AG04449 (cell line): Measurements from ENCODE around the gene PRELID3B.

Source experiments
- CTCF ChIA-PET: fragments of 350-600 bp; formaldehyde crosslinking; extraction: SDS; loops from one replicate; lab custom pipeline; 2021; ENCODE audit warnings: antibody characterized with exemption; lab: Yijun Ruan, JAX
- POLR2A ChIA-PET: fragments of 400-600, 350-600 bp; formaldehyde crosslinking; extraction: SDS; loops from one replicate; lab custom pipeline; 2020; ENCODE audit warnings: antibody characterized with exemption, inconsistent platforms; lab: Yijun Ruan, JAX
- DNase-seq: peaks from one replicate; pipeline ENCODE4 v3.0.0-alpha.2; 2010; ENCODE audit warnings: low read depth, low spot score
- H3K4me3 ChIP-seq: 2 replicates; pipeline ENCODE4 v1.5.1; 2011; ENCODE audit warnings: low read depth, mild to moderate bottlenecking, control low read depth, low read length
- TF ChIP-seq, protein P1 (sequence below): IDR thresholded peaks from one replicate; pipeline ENCODE4 v1.5.1; 2011; ENCODE audit warnings: mild to moderate bottlenecking, moderate library complexity, low read length, control low read depth, inconsistent platforms; ENCODE audit not compliant: insufficient read depth; ENCODE audit errors: missing control alignments

Gene PRELID3B

DNA sequence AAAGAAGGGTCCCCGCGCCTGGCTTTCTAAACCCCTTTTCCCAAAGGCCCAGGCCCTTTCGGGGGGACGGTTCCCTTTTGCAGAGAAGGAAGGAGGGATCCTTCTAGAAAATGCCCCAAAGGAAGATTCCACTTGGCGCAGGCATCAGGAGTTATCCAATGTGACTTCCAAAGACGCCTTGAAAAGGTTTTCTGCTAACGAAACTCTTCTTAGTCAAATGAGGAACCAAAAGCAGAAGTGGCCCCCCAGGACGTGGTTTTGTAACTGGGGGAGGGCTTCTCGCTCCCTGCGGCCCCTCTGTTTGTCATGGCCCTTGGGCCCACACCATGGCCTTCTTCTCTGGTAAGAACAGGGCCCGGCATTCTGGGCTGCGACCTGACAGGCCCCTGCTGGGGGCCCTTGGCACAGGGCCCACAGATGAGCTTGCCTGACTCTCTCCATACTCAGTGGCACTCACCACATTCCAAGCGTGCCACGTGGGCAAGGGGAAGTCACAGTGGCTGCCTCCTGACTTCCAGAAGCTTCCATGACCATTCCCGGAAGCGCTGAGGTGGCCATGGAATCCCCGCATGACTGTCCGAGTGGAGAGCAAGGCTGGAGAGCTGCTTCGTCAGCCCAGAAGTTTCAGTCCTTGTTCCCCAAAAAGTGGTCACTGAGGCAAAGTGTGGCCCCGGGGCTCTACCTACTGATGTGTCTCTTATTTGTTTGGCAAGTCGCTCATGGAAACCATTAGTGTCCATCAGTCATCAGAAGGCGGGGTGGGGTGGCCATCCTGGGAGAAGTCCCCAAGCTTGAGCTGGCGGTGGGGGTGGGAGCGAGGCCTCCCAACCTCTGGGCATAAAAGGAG is 34.7 kb downstream of the PRELID3B start:
- no peak for DNase-seq
- ChIA-PET POLR2A (no interaction called here), CTCF (interaction anchor here (1.6 to 1.7 kb wide), 2 partner anchors 23 to 25 kb away, joined by 3 to 4 read pairs; partner anchors contain the start of gene ATP5F1E)
- TF ChIP-seq, protein P1, sequence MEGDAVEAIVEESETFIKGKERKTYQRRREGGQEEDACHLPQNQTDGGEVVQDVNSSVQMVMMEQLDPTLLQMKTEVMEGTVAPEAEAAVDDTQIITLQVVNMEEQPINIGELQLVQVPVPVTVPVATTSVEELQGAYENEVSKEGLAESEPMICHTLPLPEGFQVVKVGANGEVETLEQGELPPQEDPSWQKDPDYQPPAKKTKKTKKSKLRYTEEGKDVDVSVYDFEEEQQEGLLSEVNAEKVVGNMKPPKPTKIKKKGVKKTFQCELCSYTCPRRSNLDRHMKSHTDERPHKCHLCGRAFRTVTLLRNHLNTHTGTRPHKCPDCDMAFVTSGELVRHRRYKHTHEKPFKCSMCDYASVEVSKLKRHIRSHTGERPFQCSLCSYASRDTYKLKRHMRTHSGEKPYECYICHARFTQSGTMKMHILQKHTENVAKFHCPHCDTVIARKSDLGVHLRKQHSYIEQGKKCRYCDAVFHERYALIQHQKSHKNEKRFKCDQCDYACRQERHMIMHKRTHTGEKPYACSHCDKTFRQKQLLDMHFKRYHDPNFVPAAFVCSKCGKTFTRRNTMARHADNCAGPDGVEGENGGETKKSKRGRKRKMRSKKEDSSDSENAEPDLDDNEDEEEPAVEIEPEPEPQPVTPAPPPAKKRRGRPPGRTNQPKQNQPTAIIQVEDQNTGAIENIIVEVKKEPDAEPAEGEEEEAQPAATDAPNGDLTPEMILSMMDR: no peak
- H3K4me3 ChIP-seq: peak overlapping the region; percentile 69; the same call in 1 of the 2 replicates

DNA sequence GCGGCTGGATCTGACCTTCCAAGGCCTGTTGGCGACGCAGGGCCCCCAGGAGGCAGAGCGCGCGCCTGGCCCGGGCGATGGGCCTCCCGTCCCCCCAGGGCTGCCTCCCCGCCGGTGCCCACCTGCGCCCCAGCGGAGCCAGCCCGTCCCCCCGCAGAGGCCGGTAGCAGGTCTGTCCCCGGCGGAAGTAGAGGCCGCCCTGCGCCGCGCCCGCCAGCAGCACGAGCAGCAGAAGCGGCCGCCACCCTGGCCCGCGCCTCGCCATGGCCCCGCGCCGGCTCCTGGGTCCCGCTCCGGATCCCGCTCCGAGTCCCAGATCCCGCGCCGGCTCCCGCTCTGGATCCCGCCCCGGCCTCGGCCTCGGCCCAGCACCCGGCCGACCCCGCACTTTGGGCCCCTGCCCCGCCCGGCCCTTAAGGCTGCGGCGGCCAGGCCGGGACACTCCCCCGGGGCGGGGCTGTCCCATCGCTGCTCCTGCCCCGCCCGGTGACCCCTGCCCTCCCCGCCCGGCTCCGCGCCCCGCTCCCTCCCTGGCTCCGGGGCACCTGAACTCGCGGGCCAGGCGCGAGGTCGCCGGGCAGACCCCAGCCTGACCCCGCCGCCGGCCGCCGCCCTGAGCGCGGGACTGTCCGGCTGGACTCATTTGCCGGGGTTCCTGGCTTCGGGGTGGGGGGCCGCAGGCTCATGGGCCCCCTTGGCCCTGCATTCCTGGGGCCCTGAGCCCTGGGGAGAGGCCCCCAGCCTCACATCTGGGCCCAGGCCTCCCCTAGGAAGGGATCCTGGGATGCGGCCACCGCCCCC is 35.5 kb downstream of the PRELID3B start, which contains the start of gene CTSZ:
Gene CTSZ, minus strand, starts transcription at position 391 of the 801 bp plus-strand sequence. Its CDS starts 126 bp downstream, at position 265.
- ChIA-PET POLR2A (no interaction called here), CTCF (no interaction called here)
- no peak for DNase-seq
- peak within 1 kb of the TSS; percentile 69 for H3K4me3 ChIP-seq
- TF ChIP-seq, protein P1: no peak

DNA sequence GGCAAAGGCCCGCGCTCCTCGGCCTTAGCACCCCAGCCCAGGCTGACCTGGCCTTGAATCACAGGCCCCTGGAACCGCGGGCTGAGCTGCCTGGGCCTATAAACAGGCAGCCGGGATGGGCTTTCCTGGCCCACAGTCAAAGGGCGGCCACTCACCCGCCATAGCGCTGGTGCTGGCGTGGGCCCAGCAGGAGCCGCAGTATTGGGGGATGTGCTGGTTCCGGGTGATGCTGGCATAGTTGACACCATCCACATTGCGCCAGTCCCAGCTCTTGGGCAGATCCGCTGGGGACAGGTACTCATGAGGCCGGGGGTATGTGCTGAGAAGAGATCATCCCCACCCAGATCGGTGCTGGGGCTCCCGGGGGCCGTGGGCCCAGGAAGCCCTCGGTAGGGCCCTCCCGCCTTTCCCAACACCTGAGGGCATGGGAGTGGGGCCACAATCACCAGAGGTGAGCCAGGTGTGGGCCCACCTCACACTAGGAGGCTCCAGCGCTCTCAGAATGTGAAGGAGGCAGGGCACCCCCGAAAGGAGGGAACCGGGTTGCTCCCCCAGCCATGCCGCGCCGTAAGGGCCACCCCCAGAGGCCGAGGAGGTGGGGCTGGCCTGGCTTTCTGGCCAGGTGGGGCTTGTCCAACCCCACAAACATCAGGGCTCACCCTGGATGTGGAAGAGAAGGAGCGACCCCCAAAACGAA is 36.3 kb downstream of the PRELID3B start:
- ChIA-PET POLR2A (interaction anchor here (0.5 to 1.1 kb wide), 2 partner anchors 16 to 115 kb away, joined by 4 read pairs; no protein-coding TSS in a partner anchor), CTCF (no interaction called here)
- TF ChIP-seq, protein P1: no peak
- no peak for DNase-seq
- H3K4me3 ChIP-seq: peak overlapping the region; percentile 69

DNA sequence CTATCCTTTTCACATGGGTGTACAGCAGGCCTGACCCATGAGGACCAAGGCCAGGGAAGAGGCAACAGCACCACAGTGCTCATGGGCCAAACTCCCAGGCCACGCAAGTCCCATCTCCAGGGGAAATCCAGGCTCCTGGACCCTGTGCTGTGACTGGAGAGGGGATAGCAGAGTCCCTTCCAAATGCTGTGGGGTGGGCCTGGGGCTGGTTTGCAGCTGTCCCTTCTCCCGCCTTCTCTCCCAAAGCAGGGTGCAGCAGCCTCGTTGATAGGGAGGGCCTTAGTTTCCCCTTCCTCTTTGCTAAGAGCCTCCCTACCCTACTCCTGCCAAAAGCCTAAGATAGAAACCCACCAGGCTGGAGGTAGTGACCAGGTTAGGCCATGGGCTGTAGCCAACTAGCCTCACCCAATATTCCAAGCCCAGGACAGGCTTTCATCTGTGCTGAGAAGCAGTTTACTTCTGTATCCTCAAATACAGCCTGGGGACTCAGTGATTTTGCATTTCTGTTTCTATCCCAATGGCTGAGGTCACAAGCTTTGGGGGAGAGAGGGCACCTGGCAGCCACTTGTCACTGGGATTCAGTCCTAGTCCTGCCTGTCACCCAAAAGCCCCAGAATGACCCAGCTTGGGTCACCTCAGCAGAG is 36.9 kb downstream of the PRELID3B start:
- TF ChIP-seq, protein P1: no peak
- ChIA-PET POLR2A (interaction anchor here (0.5 to 1.1 kb wide), 3 partner anchors 15 to 114 kb away, joined by 4 read pairs; partner anchors contain the start of gene ATP5F1E), CTCF (no interaction called here)
- no peak for DNase-seq
- H3K4me3 ChIP-seq: peak overlapping the region; percentile 69

DNA sequence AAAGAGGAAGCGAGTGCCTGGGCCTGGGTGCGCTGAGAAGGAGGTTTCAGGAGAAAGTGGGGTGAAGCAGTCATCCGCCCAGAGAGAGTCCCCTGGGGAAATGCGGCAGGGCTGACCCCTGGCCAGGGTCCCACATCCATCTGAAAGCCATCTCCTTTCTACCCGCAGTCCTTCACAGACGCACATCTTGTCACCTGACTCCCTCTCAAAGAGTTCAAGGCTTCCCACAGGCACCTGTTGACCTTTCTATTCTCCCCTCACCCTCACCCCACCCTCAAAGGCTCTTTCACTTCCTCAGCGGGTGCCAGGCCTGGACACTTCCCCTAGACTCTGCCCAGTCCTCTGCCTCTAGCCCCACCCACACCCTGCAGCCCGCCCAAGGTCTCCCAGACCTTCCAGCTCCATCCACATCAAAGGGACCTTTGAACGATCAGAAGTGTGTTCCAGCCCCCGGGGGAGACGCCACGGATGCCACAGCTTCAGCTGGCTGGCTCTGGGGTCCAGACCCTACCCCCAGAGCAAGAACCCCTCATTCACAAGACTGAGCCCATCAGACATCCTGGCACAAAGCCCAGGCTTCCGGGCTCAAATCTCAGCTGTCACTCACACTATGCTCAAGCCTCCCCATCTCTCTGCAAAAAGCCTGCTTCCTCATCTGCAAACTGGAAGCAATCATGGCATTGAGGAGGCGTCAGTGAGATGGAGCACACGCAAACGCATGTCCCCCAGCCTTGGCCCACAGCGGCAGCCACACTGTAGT is 37.6 kb downstream of the PRELID3B start:
- TF ChIP-seq, protein P1: no peak
- CTCF ChIA-PET: interaction anchor here (1.0 kb wide), 1 partner anchor 27 kb away, joined by 3 read pairs; the partner anchor contains the start of gene ATP5F1E
- DNase-seq: no peak
- H3K4me3 ChIP-seq: peak overlapping the region; percentile 69
- POLR2A ChIA-PET: interaction anchor here (1.1 kb wide), 1 partner anchor 27 kb away, joined by 4 read pairs; the partner anchor contains the start of gene ATP5F1E
